ENCODE data around the gene ZIC5. TPM values are rescaled to one million over a fixed set of nuclear protein-coding genes. Genes with fewer than 3 reads are reported as not detected.
A peak's percentile ranks its signal among the peaks of the same experiment; 100 is the strongest.

ZIC5 gene
- total RNA-seq, 1 donor from 2014 or later = not detected

- H3K9me3 ChIP-seq = no peaks in the 10 kb centered on the region
- H3K27ac ChIP-seq = no peak overlapping the region
- DNase-seq (ENCODE audit: low spot score in 2 of 2) = no peak
- no peak for TF ChIP-seq CTCF (IDR thresholded peaks at IDR 0.05)
- no peaks in the 10 kb centered on the region for H3K4me1 ChIP-seq
- no peaks in the 10 kb centered on the region for H3K36me3 ChIP-seq
- no peak overlapping the region for H3K4me3 ChIP-seq
- no peaks in the 10 kb centered on the region for H3K27me3 ChIP-seq
- intact Hi-C loops (cut with DNase I) = no loop called here
Observed at GRCh38 chr13:99923877-99924582, 47.5 kb downstream of the ZIC5 start.

GRCh38 chr13:99922631-99923404 lies 48.7 kb downstream of the ZIC5 start:
- TF ChIP-seq CTCF (IDR thresholded peaks at IDR 0.05) = no peak
- H3K27me3 ChIP-seq = no peaks in the 10 kb centered on the region
- no peak for DNase-seq (ENCODE audit: low spot score in 2 of 2)

GRCh38 chr13:99919132-99919531 lies 52.4 kb downstream of the ZIC5 start:
- DNase-seq (ENCODE audit: low spot score in 2 of 2) = no peak
- Histone ChIP-seq H3K4me3 (no peak overlapping the region), H3K9me3 (no peaks in the 10 kb centered on the region), H3K27ac (no peak overlapping the region), H3K4me1 (no peaks in the 10 kb centered on the region), H3K27me3 (no peaks in the 10 kb centered on the region), H3K36me3 (no peaks in the 10 kb centered on the region)
- no peak for TF ChIP-seq CTCF (IDR thresholded peaks at IDR 0.05)
- intact Hi-C loops (cut with DNase I) = loop anchor here (5.0 kb wide), 1 partner anchor 593 kb away; no protein-coding TSS in a partner anchor

More at GRCh38 chr13:99922631-99923404, 48.7 kb downstream of the ZIC5 start:
- Histone ChIP-seq H3K36me3 (no peaks in the 10 kb centered on the region), H3K27ac (no peak overlapping the region), H3K4me3 (no peak overlapping the region), H3K9me3 (no peaks in the 10 kb centered on the region), H3K4me1 (no peaks in the 10 kb centered on the region)
- intact Hi-C loops (cut with DNase I) = no loop called here

DNA sequence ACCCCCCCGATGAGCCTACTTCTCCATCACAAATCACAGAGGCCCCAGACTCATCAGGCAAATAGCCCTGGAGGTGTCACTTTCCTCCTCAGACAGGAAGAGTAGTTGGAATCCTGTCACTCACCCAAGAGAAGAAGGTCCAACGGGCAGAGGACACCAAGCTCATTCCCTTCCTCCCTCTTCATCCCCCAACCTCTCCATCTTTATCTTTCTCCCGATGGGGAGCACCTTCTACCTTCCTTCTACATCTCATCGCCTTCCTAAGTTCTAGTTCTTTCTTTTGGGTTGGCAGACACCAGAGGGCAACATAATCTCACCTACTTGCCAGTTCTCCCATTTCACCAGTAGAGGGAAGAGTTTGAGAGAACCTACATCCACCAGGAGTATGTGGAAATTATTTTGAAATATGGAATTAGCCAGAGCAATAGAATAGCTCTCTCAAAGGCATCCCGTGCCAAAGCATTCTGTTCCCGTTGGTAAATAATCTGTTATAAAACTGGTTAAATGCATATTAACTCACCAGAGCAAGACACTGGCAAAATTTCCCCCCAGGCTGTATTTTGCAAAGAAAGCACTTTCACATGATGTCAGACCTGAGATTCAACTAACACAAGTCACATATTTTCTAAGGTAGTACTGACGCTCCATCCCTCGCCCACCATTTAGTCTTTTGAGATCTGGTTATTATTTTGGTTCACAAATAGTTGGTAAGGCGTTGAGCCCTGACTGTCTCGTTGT lies 55.0 kb downstream of the ZIC5 start:
- H3K4me1 ChIP-seq = no peaks in the 10 kb centered on the region
- intact Hi-C loops (cut with DNase I) = loop anchor here (2.0 to 5.0 kb wide), 2 partner anchors 318 to 596 kb away; no protein-coding TSS in a partner anchor
- H3K36me3 ChIP-seq = no peaks in the 10 kb centered on the region
- no peak for DNase-seq (ENCODE audit: low spot score in 2 of 2)
- H3K9me3 ChIP-seq = no peaks in the 10 kb centered on the region
- peak; percentile 57 to 74 (median 61) for TF ChIP-seq CTCF (IDR thresholded peaks at IDR 0.05)
- no peak overlapping the region for H3K27ac ChIP-seq
- H3K27me3 ChIP-seq = no peaks in the 10 kb centered on the region
- no peak overlapping the region for H3K4me3 ChIP-seq

- no peaks in the 10 kb centered on the region for H3K36me3 ChIP-seq
- H3K4me1 ChIP-seq = no peaks in the 10 kb centered on the region
- TF ChIP-seq CTCF (IDR thresholded peaks at IDR 0.05) = no peak
- no peak overlapping the region for H3K27ac ChIP-seq
- no peaks in the 10 kb centered on the region for H3K9me3 ChIP-seq
- no peak for DNase-seq (ENCODE audit: low spot score in 2 of 2)
- intact Hi-C loops (cut with DNase I) = no loop called here
- no peak overlapping the region for H3K4me3 ChIP-seq
- H3K27me3 ChIP-seq = no peaks in the 10 kb centered on the region
Observed at GRCh38 chr13:99913167-99913566, 58.4 kb downstream of the ZIC5 start.

Other genes starting within 250 kb of the ZIC5 start
- gene ZIC2, start 10.0 kb upstream of the ZIC5 start, total RNA-seq = not detected
- 3.6 TPM for gene PCCA, start 117.3 kb upstream of the ZIC5 start, total RNA-seq

Data from ascending aorta (tissue), 2 donors.